Gastroesophageal sphincter (tissue), 4 donors: Measurements from ENCODE around the gene ITPK1. TPM values are rescaled to one million over a fixed set of nuclear protein-coding genes. Genes with fewer than 3 reads are reported as not detected.
A peak's percentile ranks its signal among the peaks of the same experiment; 100 is the strongest.

Source experiments
- ATAC-seq: fragments of 150-250 bp; one replicate; pipeline ENCODE4 v1.9.1; 2016; ENCODE audit warnings: mild to moderate bottlenecking, moderate library complexity
- H3K27ac ChIP-seq, 4 donors: fragments of 200-600 bp; sonication (generic) in 3 of 4; 1 replicate in 3 of 4; 2 replicates in 1 of 4; pipeline ENCODE4 v1.5.1; 2016 to 2019
- H3K27me3 ChIP-seq: fragments of 200-600 bp; sonication (generic); one replicate; pipeline ENCODE4 v1.5.1; 2019
- H3K36me3 ChIP-seq, 2 donors: fragments of 200-600 bp; sonication (generic); one replicate each; pipeline ENCODE4 v1.5.1; 2019; ENCODE audit warnings: control low read depth in 1 of 2
- H3K4me1 ChIP-seq, 3 donors: fragments of 200-600 bp; sonication (generic); 1 replicate in 2 of 3; 2 replicates in 1 of 3; pipeline ENCODE4 v1.5.1; 2016 to 2019; ENCODE audit warnings: control low read depth in 2 of 3
- H3K4me3 ChIP-seq, 2 donors: fragments of 200-600 bp; sonication (generic); one replicate each; pipeline ENCODE4 v1.5.1; 2019; ENCODE audit warnings: mild to moderate bottlenecking in 1 of 2, moderate library complexity in 1 of 2
- H3K9me3 ChIP-seq, 3 donors: fragments of 200-600 bp; sonication (generic); one replicate each; pipeline ENCODE4 v1.5.1; 2017 to 2019; ENCODE audit warnings: control low read depth in 2 of 3
- CTCF ChIP-seq, 4 experiments: fragments of 200-600 bp in 2 of 4; fragments of 450-650 bp in 2 of 4; sonication (generic) in 1 of 4; IDR thresholded peaks; one replicate each; pipeline ENCODE4 v1.5.1; 2017 to 2019; ENCODE audit warnings: antibody characterized with exemption in 4 of 4, mild to moderate bottlenecking in 2 of 4, moderate library complexity in 2 of 4
- EP300 ChIP-seq: sonication (generic); formaldehyde crosslinking; IDR thresholded peaks from one replicate; pipeline ENCODE4 v1.6.1; 2017; ENCODE audit warnings: antibody characterized with exemption, mild to moderate bottlenecking
- POLR2A ChIP-seq, 2 donors: fragments of 450-650 bp; IDR thresholded peaks; one replicate each; pipeline ENCODE4 v1.6.1; 2017; ENCODE audit warnings: antibody characterized with exemption in 2 of 2, mild to moderate bottlenecking in 2 of 2, moderate library complexity in 1 of 2
- POLR2AphosphoS5 ChIP-seq: sonication (generic); formaldehyde crosslinking; IDR thresholded peaks from one replicate; pipeline ENCODE4 v1.6.1; 2017; ENCODE audit warnings: antibody characterized with exemption
- WGBS, 2 donors: methylation state at CpG; one replicate each; pipeline ENCODE4 v1.1.5; 2018; ENCODE audit warnings: low coverage in 1 of 2; 5-methylcytosine and 5-hydroxymethylcytosine counted together
- total RNA-seq, 4 donors: library from RNA; depleted of rRNA; stranded (reverse); fragments of >200 nt; gene quantifications; one replicate each; pipeline ENCODE4 v1.1.0, GENCODE V29; 2016

Gene ITPK1
- total RNA-seq, 4 donors from 2014 or later, result 68.8 to 201 (median 134) TPM

- Histone ChIP-seq H3K9me3 (no peaks in the 10 kb centered on the region), H3K4me1 (peaks cover 3 to 95% (median 25%) of the 10 kb centered on the region in 3 donors), H3K4me3 (no peak overlapping the region), H3K27ac (peak overlapping the region in 3 of 4 donors; percentile 71 to 90 (median 79)), H3K36me3 (no peaks in the 10 kb centered on the region), H3K27me3 (no peaks in the 10 kb centered on the region)
- ATAC-seq, result no peak
- 87 to 94% methylated on average over 3 to 5 of the region's 9 CpGs for WGBS, 2 donors
- TF ChIP-seq EP300 (no peak), CTCF (IDR thresholded peaks at IDR 0.05) (no peak), POLR2A (IDR thresholded peaks at IDR 0.05) (no peak), POLR2AphosphoS5 (no peak)
These were observed 63.9 kb downstream of the ITPK1 start for GRCh38 chr14:93051600-93052546.

DNA sequence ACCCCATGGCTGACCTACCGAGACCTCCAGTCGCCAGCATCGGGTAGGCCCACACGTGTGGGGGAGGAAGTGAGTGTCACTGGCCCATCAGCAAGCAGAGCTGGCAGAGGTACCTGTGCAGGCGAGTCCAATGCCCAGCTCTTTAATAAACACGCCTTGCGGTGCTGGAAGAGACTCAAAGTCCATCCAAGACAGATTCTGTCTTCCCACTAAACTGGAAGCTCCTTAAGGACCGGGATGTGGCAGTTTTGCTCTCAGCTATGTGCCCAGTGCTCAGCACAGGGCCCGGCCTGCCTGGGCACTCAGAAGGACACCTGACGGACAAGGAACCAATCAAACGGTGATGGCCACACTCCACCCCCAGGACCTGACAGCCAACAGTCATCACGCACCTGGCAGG, 65.0 kb downstream of the ITPK1 start:
- no peak for ATAC-seq
- H3K27ac ChIP-seq, result peak overlapping the region in 3 of 4 donors; percentile 79 to 95 (median 90)
- WGBS, 2 donors, result 89% methylated on average over 3 of the region's 12 CpGs; no CpG with 5 or more reads in 1 of the 2 donors
- H3K36me3 ChIP-seq, result no peaks in the 10 kb centered on the region
- TF ChIP-seq CTCF (IDR thresholded peaks at IDR 0.05) (no peak), POLR2A (IDR thresholded peaks at IDR 0.05) (no peak), POLR2AphosphoS5 (no peak), EP300 (no peak)
- H3K4me1 ChIP-seq, result peaks cover 2 to 95% (median 22%) of the 10 kb centered on the region in 3 donors
- H3K27me3 ChIP-seq, result no peaks in the 10 kb centered on the region
- no peak overlapping the region for H3K4me3 ChIP-seq
- H3K9me3 ChIP-seq, result no peaks in the 10 kb centered on the region

DNA sequence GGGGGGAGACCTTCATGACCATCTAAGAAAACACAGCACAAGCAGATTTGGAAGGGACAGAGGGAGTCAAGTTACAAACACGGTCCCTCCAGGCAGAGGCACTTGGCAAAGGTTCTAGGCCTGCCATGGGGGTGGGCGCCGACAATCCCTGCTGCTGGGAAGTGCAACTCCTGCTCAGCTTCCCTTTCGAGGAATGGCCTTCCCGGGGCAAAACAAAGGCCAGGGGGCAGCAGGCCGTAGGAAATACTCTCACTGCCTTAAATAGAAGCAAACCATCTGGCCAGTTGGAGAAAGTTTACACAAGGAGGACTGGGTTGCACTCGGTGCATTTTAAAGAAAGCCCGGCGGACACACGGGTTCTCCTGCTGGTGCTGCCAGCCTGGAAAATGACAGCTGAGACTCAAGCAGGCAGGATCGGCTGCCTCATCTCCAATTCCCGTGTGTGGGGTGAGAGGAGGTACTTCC, 65.8 kb downstream of the ITPK1 start:
- H3K36me3 ChIP-seq, result no peaks in the 10 kb centered on the region
- TF ChIP-seq EP300, result no peak
- peak in 3 of 4 experiments; percentile 3 to 47 (median 11) for TF ChIP-seq CTCF (IDR thresholded peaks at IDR 0.05)
- peak; percentile 83 for TF ChIP-seq POLR2AphosphoS5
- H3K4me1 ChIP-seq, result peaks cover 2 to 95% (median 24%) of the 10 kb centered on the region in 3 donors
- no peaks in the 10 kb centered on the region for H3K9me3 ChIP-seq
- ATAC-seq, result peak; percentile 57
- no peaks in the 10 kb centered on the region for H3K27me3 ChIP-seq
- WGBS, 2 donors, result 5 to 28% methylated on average over 3 to 4 of the region's 12 CpGs
- no peak overlapping the region for H3K4me3 ChIP-seq
- H3K27ac ChIP-seq, result peak overlapping the region; percentile 10 to 95 (median 84)

DNA sequence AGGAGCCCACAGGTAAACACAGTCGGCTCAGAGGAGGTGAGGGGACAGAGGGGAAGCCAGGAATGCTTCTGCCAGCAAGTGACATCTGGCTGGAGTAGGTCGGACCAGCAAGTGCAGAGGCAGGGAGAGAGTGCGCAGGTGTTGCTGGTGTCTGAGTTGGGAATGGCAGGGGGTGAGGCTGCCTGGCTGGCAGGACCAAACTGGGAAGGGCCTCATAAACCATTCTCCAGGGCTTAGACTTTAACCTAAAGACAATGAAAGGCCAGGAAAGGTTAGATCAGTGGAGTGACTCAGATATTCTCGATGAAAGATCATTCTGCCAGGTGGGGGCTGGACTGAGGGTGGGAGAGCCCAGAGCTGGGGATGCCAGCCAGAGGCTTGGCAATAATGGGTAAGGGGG, 66.4 kb downstream of the ITPK1 start:
- H3K4me1 ChIP-seq, result peaks cover 2 to 95% (median 26%) of the 10 kb centered on the region in 3 donors

More for the DNA sequence above, 66.4 kb downstream of the ITPK1 start:
- Histone ChIP-seq H3K9me3 (no peaks in the 10 kb centered on the region), H3K27me3 (no peaks in the 10 kb centered on the region), H3K27ac (peak overlapping the region; percentile 10 to 95 (median 84)), H3K4me3 (no peak overlapping the region), H3K36me3 (no peaks in the 10 kb centered on the region)
- TF ChIP-seq EP300, result no peak
- no peak for TF ChIP-seq POLR2A (IDR thresholded peaks at IDR 0.05)
- no peak for TF ChIP-seq CTCF (IDR thresholded peaks at IDR 0.05)
- 63 to 92% methylated on average over 2 to 3 of the region's 4 CpGs for WGBS, 2 donors
- ATAC-seq, result no peak
